Kidney capillary endothelial cell (primary cell): ENCODE data around the gene MAPK4.
"Not testable (repeated sequence)": the region's sequence is repeated elsewhere in the genome, so short reads cannot be mapped to it uniquely, and the experiment has no call there.

Experiments used
- DNase-seq: peaks from one replicate; pipeline ENCODE4 v3.0.0-alpha.2; 2018; ENCODE audit warnings: low spot score

The MAPK4 gene

DNA sequence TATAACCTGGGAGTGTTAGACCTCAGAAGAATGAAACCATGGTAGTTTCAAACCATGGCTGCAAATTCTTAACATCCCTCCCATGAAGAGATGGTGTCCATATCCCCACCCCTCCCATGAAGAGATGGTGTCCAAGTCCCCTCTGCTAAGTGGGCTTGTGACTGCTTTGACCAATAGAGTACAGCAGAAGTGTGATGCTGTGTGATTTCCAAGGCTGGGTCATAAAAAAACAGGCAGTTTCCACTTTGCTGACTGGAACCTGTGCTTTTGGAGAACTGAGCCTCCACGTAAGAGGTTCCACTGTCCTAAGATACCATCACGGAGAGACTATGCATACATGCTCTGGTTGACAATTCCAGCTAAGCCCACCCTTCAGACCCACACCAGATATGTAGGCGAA, 194.4 kb downstream of the MAPK4 start:
- DNase-seq, result no peak

- no peak for DNase-seq
Observed at GRCh38 chr18:50757358-50757757, 197.5 kb downstream of the MAPK4 start.

DNA sequence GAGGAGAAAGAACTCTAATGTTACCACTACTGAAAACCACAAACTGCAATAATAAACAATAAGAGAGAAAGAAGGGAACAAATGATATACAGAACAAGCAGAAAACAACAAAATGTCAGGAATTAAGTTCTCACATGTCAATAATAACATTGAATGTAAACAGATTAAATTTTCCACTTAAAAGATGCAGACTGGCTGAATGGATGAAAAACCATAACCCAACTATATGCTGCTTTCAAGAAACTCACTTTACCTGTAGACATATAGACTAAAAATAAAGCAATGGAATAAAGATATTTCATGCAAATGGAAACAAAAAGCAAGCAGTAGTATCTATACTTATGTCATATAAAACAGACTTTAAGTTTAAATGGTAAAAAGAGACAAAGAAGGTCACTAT, 209.6 kb downstream of the MAPK4 start:
- DNase-seq, result no peak

- no peak for DNase-seq
Observed at GRCh38 chr18:50775207-50775606, 215.3 kb downstream of the MAPK4 start.

GRCh38 chr18:50775726-50776125, 215.8 kb downstream of the MAPK4 start:
- no peak for DNase-seq

GRCh38 chr18:50776383-50776782, 216.5 kb downstream of the MAPK4 start:
- DNase-seq, result no peak

DNA sequence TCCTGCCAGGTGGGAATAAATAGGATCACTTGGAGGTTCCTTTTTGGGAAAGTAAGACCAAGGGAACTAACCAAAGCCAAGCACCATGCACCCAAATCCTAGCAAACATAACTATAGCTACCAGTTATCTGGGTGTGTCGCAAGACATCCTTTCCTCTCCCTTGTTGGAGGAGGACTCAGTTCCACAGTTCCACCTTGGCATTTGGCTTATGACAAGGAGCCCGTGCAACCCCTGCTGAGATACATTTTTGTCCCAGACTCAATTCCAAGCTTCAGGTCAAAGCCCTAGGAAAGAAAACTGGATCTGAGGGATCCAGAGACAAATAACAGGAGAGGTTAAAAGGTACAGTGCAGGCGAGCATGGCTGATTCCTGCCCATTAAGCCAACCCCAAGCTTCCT, 219.1 kb downstream of the MAPK4 start:
- DNase-seq, result not testable (repeated sequence)
